Sigmoid colon (tissue), 7 donors: ENCODE data around the gene BDNF. TPM values are rescaled to one million over a fixed set of nuclear protein-coding genes. Genes with fewer than 3 reads are reported as not detected.

ENCODE experiments used
- DNase-seq: peaks from one replicate; pipeline ENCODE4 v3.0.0-alpha.2; 2019
- H3K27ac ChIP-seq, 4 donors: fragments of 200-600 bp; sonication (generic); one replicate each; pipeline ENCODE4 v1.5.1; 2016 to 2019; ENCODE audit warnings: mild to moderate bottlenecking in 1 of 4
- H3K27me3 ChIP-seq, 3 donors: fragments of 200-600 bp; sonication (generic); one replicate each; pipeline ENCODE4 v1.5.1; 2019; ENCODE audit warnings: mild to moderate bottlenecking in 1 of 3
- H3K36me3 ChIP-seq, 4 donors: fragments of 200-600 bp; sonication (generic); one replicate each; pipeline ENCODE4 v1.5.1; 2016 to 2019
- H3K4me1 ChIP-seq, 4 donors: fragments of 200-600 bp; sonication (generic); one replicate each; pipeline ENCODE4 v1.5.1; 2017 to 2019
- H3K4me3 ChIP-seq, 4 donors: fragments of 200-600 bp; sonication (generic); one replicate each; pipeline ENCODE4 v1.5.1; 2017 to 2019; ENCODE audit warnings: mild to moderate bottlenecking in 2 of 4, moderate library complexity in 1 of 4
- H3K9me3 ChIP-seq, 4 donors: fragments of 200-600 bp in 3 of 4; sonication (generic) in 3 of 4; one replicate each; pipeline versions ENCODE4 v1.5.1 to v1.6.1; 2013 to 2019
- CTCF ChIP-seq, 4 experiments: fragments of 450-650 bp in 3 of 4; fragments of 200-600 bp in 1 of 4; IDR thresholded peaks; one replicate each; pipeline ENCODE4 v1.5.1; 2016 to 2019; ENCODE audit warnings: antibody characterized with exemption in 4 of 4, mild to moderate bottlenecking in 3 of 4, moderate library complexity in 2 of 4
- EP300 ChIP-seq, 4 donors: sonication (generic); formaldehyde crosslinking; IDR thresholded peaks; one replicate each; pipeline ENCODE4 v1.6.1; 2017; ENCODE audit warnings: antibody characterized with exemption in 4 of 4
- POLR2A ChIP-seq, 2 donors: fragments of 450-650 bp; IDR thresholded peaks; one replicate each; pipeline ENCODE4 v1.6.1; 2016; ENCODE audit warnings: antibody characterized with exemption in 2 of 2, mild to moderate bottlenecking in 2 of 2, moderate library complexity in 2 of 2
- POLR2AphosphoS5 ChIP-seq, 4 donors: sonication (generic); formaldehyde crosslinking; IDR thresholded peaks; one replicate each; pipeline ENCODE4 v1.6.1; 2017; ENCODE audit warnings: antibody characterized with exemption in 4 of 4
- WGBS, 2 donors: extraction: QIAGEN DNeasy Blood & Tissue Kit; methylation state at CpG; one replicate each; pipeline ENCODE4 v1.1.7; 2013; 5-methylcytosine and 5-hydroxymethylcytosine counted together
- intact Hi-C: fragments of 100-400 bp; cut with DNase I; formaldehyde crosslinking; loops from one replicate; pipeline ENCODE4 v1.15.1; 2023
- polyA plus RNA-seq, 3 donors: library from polyadenylated mRNA; stranded (reverse); fragments of 200-250 nt; gene quantifications; one replicate each; pipeline ENCODE4 v1.2.3, GENCODE V29; 2013
- total RNA-seq, 4 donors: library from RNA; depleted of rRNA; stranded (reverse); fragments of >200 nt; gene quantifications; one replicate each; pipeline ENCODE4 v1.1.0, GENCODE V29; 2016
- donor health status: healthy with polysubstance abuse.
- donor health status: Bipolar disorder and iron deficiency.
- donor health status: healthy.

The BDNF gene
- total and polyA plus RNA-seq, 7 donors = 0.10 to 1.1 (median 0.49) TPM; not detected in 2

- Histone ChIP-seq H3K27me3 (peaks cover 0 to 20% (median 0%) of the 10 kb centered on the region in 3 donors), H3K36me3 (no peaks in the 10 kb centered on the region), H3K4me3 (no peak overlapping the region), H3K4me1 (no peaks in the 10 kb centered on the region), H3K27ac (no peak overlapping the region), H3K9me3 (no peaks in the 10 kb centered on the region)
- intact Hi-C loops = no loop called here
- no peak for TF ChIP-seq CTCF (IDR thresholded peaks at IDR 0.05)
- no peak for TF ChIP-seq POLR2A (IDR thresholded peaks at IDR 0.05)
- TF ChIP-seq POLR2AphosphoS5 (IDR thresholded peaks at IDR 0.05) = no peak
- TF ChIP-seq EP300 (IDR thresholded peaks at IDR 0.05) = no peak
- WGBS, 2 donors = 44 to 52% methylated on average over 2 of the region's 2 CpGs
- no peak for DNase-seq
These were observed 10.3 kb upstream of the BDNF start for GRCh38 chr11:27710536-27710935.

- Histone ChIP-seq H3K4me1 (no peaks in the 10 kb centered on the region), H3K36me3 (no peaks in the 10 kb centered on the region), H3K4me3 (no peak overlapping the region), H3K9me3 (no peaks in the 10 kb centered on the region), H3K27ac (no peak overlapping the region), H3K27me3 (peaks cover 0 to 17% (median 4%) of the 10 kb centered on the region in 3 donors)
- DNase-seq = no peak
- no peak for TF ChIP-seq POLR2AphosphoS5 (IDR thresholded peaks at IDR 0.05)
- TF ChIP-seq EP300 (IDR thresholded peaks at IDR 0.05) = no peak
- TF ChIP-seq CTCF (IDR thresholded peaks at IDR 0.05) = no peak
- TF ChIP-seq POLR2A (IDR thresholded peaks at IDR 0.05) = no peak
- intact Hi-C loops = no loop called here
- WGBS, 2 donors = 94 to 98% methylated on average over 3 of the region's 3 CpGs
These were observed 7.4 kb upstream of the BDNF start for GRCh38 chr11:27707676-27708075.

GRCh38 chr11:27705873-27706820 lies 5.9 kb upstream of the BDNF start:
- 20 to 29% methylated on average over 5 of the region's 5 CpGs for WGBS, 2 donors
- intact Hi-C loops = no loop called here
- Histone ChIP-seq H3K4me1 (peaks cover 0 to 9% (median 7%) of the 10 kb centered on the region in 4 donors), H3K4me3 (no peak overlapping the region), H3K27ac (no peak overlapping the region), H3K27me3 (peaks cover 0 to 32% (median 18%) of the 10 kb centered on the region in 3 donors), H3K36me3 (no peaks in the 10 kb centered on the region), H3K9me3 (no peaks in the 10 kb centered on the region)
- no peak for DNase-seq
- no peak for TF ChIP-seq POLR2AphosphoS5 (IDR thresholded peaks at IDR 0.05)
- TF ChIP-seq CTCF (IDR thresholded peaks at IDR 0.05) = peak in 2 of 4 experiments; percentile 27 to 30
- TF ChIP-seq POLR2A (IDR thresholded peaks at IDR 0.05) = no peak
- TF ChIP-seq EP300 (IDR thresholded peaks at IDR 0.05) = no peak

- TF ChIP-seq CTCF (IDR thresholded peaks at IDR 0.05) (no peak), POLR2A (IDR thresholded peaks at IDR 0.05) (no peak), EP300 (IDR thresholded peaks at IDR 0.05) (no peak), POLR2AphosphoS5 (IDR thresholded peaks at IDR 0.05) (no peak)
- intact Hi-C loops = no loop called here
- Histone ChIP-seq H3K9me3 (no peaks in the 10 kb centered on the region), H3K4me3 (no peak overlapping the region), H3K27ac (no peak overlapping the region), H3K36me3 (no peaks in the 10 kb centered on the region), H3K4me1 (peaks cover 0 to 34% (median 33%) of the 10 kb centered on the region in 4 donors), H3K27me3 (peaks cover 8 to 54% (median 40%) of the 10 kb centered on the region in 3 donors)
- WGBS, 2 donors = 53 to 60% methylated on average over 3 of the region's 3 CpGs
- DNase-seq = no peak
These were observed 3.2 kb upstream of the BDNF start for GRCh38 chr11:27703481-27703880.
